ENCODE data around the gene SYNE2.

SYNE2 gene

GRCh38 chr14:64246688-64247087, 393.9 kb downstream of the SYNE2 start:
- Histone ChIP-seq H4K20me1 (ENCODE audit: low read depth, low read length) (no peaks in the 10 kb centered on the region), H3K4me3 (ENCODE audit: insufficient read depth, low read length, poor library complexity, severe bottlenecking) (no peak overlapping the region), H3K9me3 (ENCODE audit: insufficient read depth, low read length) (no peaks in the 10 kb centered on the region), H3K79me2 (ENCODE audit: insufficient read depth, low read length) (no peaks in the 10 kb centered on the region), H3K27me3 (ENCODE audit: low read length) (no peaks in the 10 kb centered on the region), H2AFZ (ENCODE audit: low read depth, low read length, severe bottlenecking) (no peak overlapping the region), H3K27ac (ENCODE audit: low read depth, low read length) (no peak overlapping the region), H3K9me2 (replicated peaks; ENCODE audit: insufficient read depth, low read length) (no peaks in the 10 kb centered on the region), H3F3A (ENCODE audit: insufficient read depth) (no peaks in the 10 kb centered on the region), H3K9ac (ENCODE audit: low read length) (no peak overlapping the region), H3K4me2 (ENCODE audit: low read depth, low read length, poor library complexity, severe bottlenecking) (no peak overlapping the region), H3K36me3 (ENCODE audit: low read length) (no peaks in the 10 kb centered on the region)
- TF ChIP-seq EZH2phosphoT487 (conservative IDR thresholded peaks at IDR 0.05; ENCODE audit: low read length) (no peak), CTCF (IDR thresholded peaks at IDR 0.05; ENCODE audit: insufficient read depth, low read length, poor library complexity, severe bottlenecking) (no peak)

- H3K9me2 ChIP-seq (replicated peaks; ENCODE audit: insufficient read depth, low read length): no peaks in the 10 kb centered on the region
- no peaks in the 10 kb centered on the region for H4K20me1 ChIP-seq (ENCODE audit: low read depth, low read length)
- no peak overlapping the region for H3K4me3 ChIP-seq (ENCODE audit: insufficient read depth, low read length, poor library complexity, severe bottlenecking)
- H3K9ac ChIP-seq (ENCODE audit: low read length): no peak overlapping the region
- no peak for TF ChIP-seq EZH2phosphoT487 (conservative IDR thresholded peaks at IDR 0.05; ENCODE audit: low read length)
- TF ChIP-seq CTCF (IDR thresholded peaks at IDR 0.05; ENCODE audit: insufficient read depth, low read length, poor library complexity, severe bottlenecking): no peak
- no peaks in the 10 kb centered on the region for H3K27me3 ChIP-seq (ENCODE audit: low read length)
- no peak overlapping the region for H2AFZ ChIP-seq (ENCODE audit: low read depth, low read length, severe bottlenecking)
- no peaks in the 10 kb centered on the region for H3F3A ChIP-seq (ENCODE audit: insufficient read depth)
- no peak overlapping the region for H3K27ac ChIP-seq (ENCODE audit: low read depth, low read length)
- no peaks in the 10 kb centered on the region for H3K9me3 ChIP-seq (ENCODE audit: insufficient read depth, low read length)
- no peaks in the 10 kb centered on the region for H3K36me3 ChIP-seq (ENCODE audit: low read length)
- no peaks in the 10 kb centered on the region for H3K79me2 ChIP-seq (ENCODE audit: insufficient read depth, low read length)
- no peak overlapping the region for H3K4me2 ChIP-seq (ENCODE audit: low read depth, low read length, poor library complexity, severe bottlenecking)
Measured at GRCh38 chr14:64247195-64247594, 394.4 kb downstream of the SYNE2 start.

- no peak overlapping the region for H2AFZ ChIP-seq (ENCODE audit: low read depth, low read length, severe bottlenecking)
- no peak overlapping the region for H3K27ac ChIP-seq (ENCODE audit: low read depth, low read length)
- H3K4me2 ChIP-seq (ENCODE audit: low read depth, low read length, poor library complexity, severe bottlenecking): no peak overlapping the region
- no peaks in the 10 kb centered on the region for H3K9me3 ChIP-seq (ENCODE audit: insufficient read depth, low read length)
- no peaks in the 10 kb centered on the region for H4K20me1 ChIP-seq (ENCODE audit: low read depth, low read length)
- no peak overlapping the region for H3K4me3 ChIP-seq (ENCODE audit: insufficient read depth, low read length, poor library complexity, severe bottlenecking)
- no peaks in the 10 kb centered on the region for H3F3A ChIP-seq (ENCODE audit: insufficient read depth)
- no peaks in the 10 kb centered on the region for H3K9me2 ChIP-seq (replicated peaks; ENCODE audit: insufficient read depth, low read length)
- H3K27me3 ChIP-seq (ENCODE audit: low read length): no peaks in the 10 kb centered on the region
- no peak overlapping the region for H3K9ac ChIP-seq (ENCODE audit: low read length)
- no peaks in the 10 kb centered on the region for H3K79me2 ChIP-seq (ENCODE audit: insufficient read depth, low read length)
- no peaks in the 10 kb centered on the region for H3K36me3 ChIP-seq (ENCODE audit: low read length)
- TF ChIP-seq EZH2phosphoT487 (conservative IDR thresholded peaks at IDR 0.05; ENCODE audit: low read length): no peak
Measured at GRCh38 chr14:64248689-64249088, 395.9 kb downstream of the SYNE2 start.

- TF ChIP-seq CTCF (IDR thresholded peaks at IDR 0.05; ENCODE audit: insufficient read depth, low read length, poor library complexity, severe bottlenecking) (no peak), EZH2phosphoT487 (conservative IDR thresholded peaks at IDR 0.05; ENCODE audit: low read length) (no peak)
- H3K9me2 ChIP-seq (replicated peaks; ENCODE audit: insufficient read depth, low read length): no peaks in the 10 kb centered on the region
- no peak overlapping the region for H3K4me3 ChIP-seq (ENCODE audit: insufficient read depth, low read length, poor library complexity, severe bottlenecking)
- no peaks in the 10 kb centered on the region for H3F3A ChIP-seq (ENCODE audit: insufficient read depth)
- H3K27me3 ChIP-seq (ENCODE audit: low read length): no peaks in the 10 kb centered on the region
- no peak overlapping the region for H3K9ac ChIP-seq (ENCODE audit: low read length)
- no peaks in the 10 kb centered on the region for H4K20me1 ChIP-seq (ENCODE audit: low read depth, low read length)
- no peak overlapping the region for H3K4me2 ChIP-seq (ENCODE audit: low read depth, low read length, poor library complexity, severe bottlenecking)
- H3K36me3 ChIP-seq (ENCODE audit: low read length): no peaks in the 10 kb centered on the region
- no peaks in the 10 kb centered on the region for H3K9me3 ChIP-seq (ENCODE audit: insufficient read depth, low read length)
- no peak overlapping the region for H3K27ac ChIP-seq (ENCODE audit: low read depth, low read length)
- H2AFZ ChIP-seq (ENCODE audit: low read depth, low read length, severe bottlenecking): no peak overlapping the region
- no peaks in the 10 kb centered on the region for H3K79me2 ChIP-seq (ENCODE audit: insufficient read depth, low read length)
Measured at GRCh38 chr14:64249363-64249762, 396.6 kb downstream of the SYNE2 start.

Data from SU-DHL-6 (cell line).